ENCODE results near the gene XXYLT1. TPM values are rescaled to one million over a fixed set of nuclear protein-coding genes. Genes with fewer than 3 reads are reported as not detected.

Gene XXYLT1
- total and polyA plus RNA-seq, 7 donors: 2.5 to 13.8 (median 11.1) TPM

DNA sequence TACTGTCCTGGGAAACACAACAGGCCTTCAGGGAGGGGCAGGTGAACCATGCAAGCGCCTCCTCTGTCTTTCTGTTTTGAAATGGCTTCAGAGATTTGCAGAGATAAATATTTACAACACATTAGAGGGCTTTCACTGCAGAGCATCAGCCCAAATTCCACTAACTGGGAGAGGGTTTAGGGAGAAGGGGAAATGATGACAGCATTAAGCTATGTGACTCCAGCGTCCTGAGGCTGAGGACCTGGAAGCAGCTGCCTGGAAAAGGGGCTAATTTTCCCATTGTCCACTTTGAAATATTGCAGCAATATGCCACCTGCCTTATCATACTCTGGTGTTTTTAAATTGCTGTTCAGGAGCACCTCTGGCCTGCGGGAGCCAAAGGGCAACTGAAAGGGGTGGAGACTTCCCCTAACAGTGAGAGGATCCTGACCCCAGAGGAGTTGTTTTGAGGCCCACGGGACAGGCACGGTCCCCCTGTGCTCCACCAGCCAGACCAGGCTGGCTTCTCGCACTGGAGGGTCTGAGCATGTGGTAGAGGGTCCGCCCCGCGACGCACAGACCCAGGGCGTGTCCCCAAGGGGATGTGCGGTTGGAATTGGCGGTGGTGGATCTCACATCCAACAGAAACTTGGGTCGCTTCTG is 110.6 kb downstream of the XXYLT1 start:
- no peak overlapping the region for H3K4me3 ChIP-seq
- 68 to 79% methylated on average over 14 of the region's 14 CpGs for WGBS, 2 donors
- DNase-seq: no peak
- H3K4me1 ChIP-seq: peaks cover 0 to 71% (median 53%) of the 10 kb centered on the region in 4 donors
- TF ChIP-seq, protein P1, sequence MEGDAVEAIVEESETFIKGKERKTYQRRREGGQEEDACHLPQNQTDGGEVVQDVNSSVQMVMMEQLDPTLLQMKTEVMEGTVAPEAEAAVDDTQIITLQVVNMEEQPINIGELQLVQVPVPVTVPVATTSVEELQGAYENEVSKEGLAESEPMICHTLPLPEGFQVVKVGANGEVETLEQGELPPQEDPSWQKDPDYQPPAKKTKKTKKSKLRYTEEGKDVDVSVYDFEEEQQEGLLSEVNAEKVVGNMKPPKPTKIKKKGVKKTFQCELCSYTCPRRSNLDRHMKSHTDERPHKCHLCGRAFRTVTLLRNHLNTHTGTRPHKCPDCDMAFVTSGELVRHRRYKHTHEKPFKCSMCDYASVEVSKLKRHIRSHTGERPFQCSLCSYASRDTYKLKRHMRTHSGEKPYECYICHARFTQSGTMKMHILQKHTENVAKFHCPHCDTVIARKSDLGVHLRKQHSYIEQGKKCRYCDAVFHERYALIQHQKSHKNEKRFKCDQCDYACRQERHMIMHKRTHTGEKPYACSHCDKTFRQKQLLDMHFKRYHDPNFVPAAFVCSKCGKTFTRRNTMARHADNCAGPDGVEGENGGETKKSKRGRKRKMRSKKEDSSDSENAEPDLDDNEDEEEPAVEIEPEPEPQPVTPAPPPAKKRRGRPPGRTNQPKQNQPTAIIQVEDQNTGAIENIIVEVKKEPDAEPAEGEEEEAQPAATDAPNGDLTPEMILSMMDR (IDR thresholded peaks at IDR 0.05): no peak
- TF ChIP-seq POLR2AphosphoS5 (IDR thresholded peaks at IDR 0.05) (peak in 3 of 4 donors; percentile 24 to 73 (median 57)), POLR2A (IDR thresholded peaks at IDR 0.05) (no peak), EP300 (IDR thresholded peaks at IDR 0.05) (peak in 2 of 4 donors; percentile 25 to 36)
- intact Hi-C loops (cut with DNase I): no loop called here
- H3K27me3 ChIP-seq: no peaks in the 10 kb centered on the region
- H3K36me3 ChIP-seq: no peaks in the 10 kb centered on the region
- H3K27ac ChIP-seq: peak overlapping the region; percentile 46 to 77 (median 65)
- H3K9me3 ChIP-seq: no peaks in the 10 kb centered on the region

DNA sequence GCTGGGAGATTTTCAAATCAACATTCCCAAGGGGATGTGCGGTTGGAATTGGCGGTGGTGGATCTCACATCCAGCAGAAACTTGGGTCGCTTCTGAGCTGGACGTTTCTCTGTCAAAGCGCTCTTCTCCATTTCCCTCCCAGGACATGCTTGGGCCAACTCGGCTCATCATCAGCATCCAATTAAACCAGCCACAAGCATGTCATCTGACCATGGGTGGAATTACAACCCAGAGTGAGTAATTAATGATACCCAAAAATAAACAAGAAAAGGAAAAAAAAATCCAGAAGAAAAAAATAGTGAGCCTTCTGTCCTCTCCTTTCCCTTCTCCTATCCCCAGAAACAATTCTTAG is 111.2 kb downstream of the XXYLT1 start:
- Histone ChIP-seq H3K27me3 (no peaks in the 10 kb centered on the region), H3K9me3 (no peaks in the 10 kb centered on the region), H3K4me1 (peaks cover 0 to 76% (median 58%) of the 10 kb centered on the region in 4 donors), H3K27ac (peak overlapping the region; percentile 46 to 77 (median 65)), H3K4me3 (no peak overlapping the region), H3K36me3 (no peaks in the 10 kb centered on the region)
- TF ChIP-seq, protein P1 (IDR thresholded peaks at IDR 0.05): no peak
- TF ChIP-seq POLR2A (IDR thresholded peaks at IDR 0.05) (no peak), POLR2AphosphoS5 (IDR thresholded peaks at IDR 0.05) (no peak), EP300 (IDR thresholded peaks at IDR 0.05) (no peak)
- DNase-seq: no peak
- intact Hi-C loops (cut with DNase I): no loop called here
- WGBS, 2 donors: 81 to 90% methylated on average over 6 of the region's 6 CpGs

DNA sequence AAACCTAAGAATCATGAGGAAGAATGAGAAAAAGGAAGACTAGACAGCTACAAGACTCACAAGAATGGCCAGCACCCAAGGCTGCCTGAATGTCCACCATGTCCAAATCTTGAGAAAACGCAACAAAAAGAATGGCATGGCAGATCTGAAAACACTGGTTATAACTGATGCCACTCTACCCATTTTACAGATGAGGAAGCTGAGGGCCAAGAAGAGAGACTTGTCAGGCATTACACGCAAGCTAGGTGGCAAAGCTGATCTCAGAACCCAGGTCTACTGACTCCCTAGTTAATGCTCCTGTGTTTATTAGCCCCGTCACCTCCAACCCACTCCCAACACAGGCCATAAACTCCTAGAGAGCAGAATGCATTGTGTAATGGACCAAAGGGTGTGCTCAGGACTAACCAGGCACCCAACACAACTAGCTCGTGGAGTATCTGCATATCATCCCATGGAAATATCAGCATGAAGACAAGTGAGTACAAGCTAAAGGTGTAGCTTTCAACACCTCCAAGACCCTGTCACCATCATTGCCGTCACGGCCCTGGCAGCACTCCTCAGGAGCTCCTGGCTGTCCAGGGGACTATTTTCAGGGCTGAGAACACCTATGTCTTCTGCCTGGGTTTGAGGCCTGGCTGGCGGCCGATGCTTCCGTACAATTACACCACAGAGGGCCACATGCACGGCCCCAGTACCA is 111.7 kb downstream of the XXYLT1 start:
- 81 to 89% methylated on average over 10 of the region's 10 CpGs for WGBS, 2 donors
- no peaks in the 10 kb centered on the region for H3K27me3 ChIP-seq
- H3K4me1 ChIP-seq: peaks cover 0 to 82% (median 63%) of the 10 kb centered on the region in 4 donors
- DNase-seq: no peak
- no peaks in the 10 kb centered on the region for H3K36me3 ChIP-seq
- no peaks in the 10 kb centered on the region for H3K9me3 ChIP-seq
- TF ChIP-seq, protein P1 (IDR thresholded peaks at IDR 0.05): no peak
- TF ChIP-seq POLR2AphosphoS5 (IDR thresholded peaks at IDR 0.05): no peak
- TF ChIP-seq EP300 (IDR thresholded peaks at IDR 0.05): no peak
- TF ChIP-seq POLR2A (IDR thresholded peaks at IDR 0.05): no peak
- intact Hi-C loops (cut with DNase I): no loop called here
- H3K4me3 ChIP-seq: no peak overlapping the region
- H3K27ac ChIP-seq: peak overlapping the region; percentile 46 to 77 (median 65)

DNA sequence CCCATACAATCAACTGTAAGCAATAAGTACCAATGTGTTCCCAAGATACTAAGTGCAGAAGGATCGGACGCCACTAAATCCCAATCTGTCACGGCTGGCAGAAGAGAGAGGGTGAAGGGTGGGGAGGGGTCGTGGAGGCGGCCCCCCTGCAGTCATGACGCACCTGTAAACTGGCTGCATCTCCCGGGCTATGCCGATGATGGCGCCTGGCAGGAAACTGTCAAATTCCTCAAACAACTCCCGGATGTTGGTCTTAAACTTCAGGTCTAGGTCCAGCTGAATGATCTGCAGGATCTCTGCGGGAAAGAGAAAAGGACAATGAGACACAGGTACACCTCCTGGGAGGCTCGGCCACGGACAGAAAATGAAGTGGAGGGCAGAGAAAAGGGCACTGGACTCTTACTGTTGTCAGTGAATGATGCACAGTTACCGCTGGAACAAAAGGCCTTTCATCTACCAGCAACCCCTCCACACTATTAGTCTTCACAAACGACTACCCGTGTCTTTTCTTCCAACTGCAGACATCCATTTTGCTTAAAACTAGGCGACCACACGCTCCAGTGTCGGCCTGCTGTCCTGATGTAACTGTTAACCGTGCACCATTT is 114.6 kb downstream of the XXYLT1 start:
- WGBS, 2 donors: 91 to 93% methylated on average over 20 of the region's 20 CpGs
- DNase-seq: no peak
- TF ChIP-seq EP300 (IDR thresholded peaks at IDR 0.05) (no peak), POLR2AphosphoS5 (IDR thresholded peaks at IDR 0.05) (no peak)

More for the DNA sequence above, 114.6 kb downstream of the XXYLT1 start:
- Histone ChIP-seq H3K9me3 (no peaks in the 10 kb centered on the region), H3K4me3 (no peak overlapping the region), H3K27ac (peak overlapping the region; percentile 80 to 94 (median 92)), H3K4me1 (peaks cover 0 to 92% (median 81%) of the 10 kb centered on the region in 4 donors), H3K27me3 (no peaks in the 10 kb centered on the region), H3K36me3 (no peaks in the 10 kb centered on the region)
- intact Hi-C loops (cut with DNase I): no loop called here
